HG03139 (cell line): ENCODE measurements around the gene OSTM1.
"Not testable (repeated sequence)": the region's sequence is repeated elsewhere in the genome, so short reads cannot be mapped to it uniquely, and the experiment has no call there.

Experiments
- ATAC-seq: cut with Tn5 transposase; IDR thresholded peaks from one replicate; pipeline ENCODE4 v1.9.1; 2021; ENCODE audit not compliant: unreplicated experiment

The OSTM1 gene

GRCh38 chr6:108024427-108025073, 50.0 kb downstream of the OSTM1 start:
- no peak for ATAC-seq

GRCh38 chr6:108020472-108021116, 53.9 kb downstream of the OSTM1 start:
- ATAC-seq, result no peak

GRCh38 chr6:108016283-108016682, 58.3 kb downstream of the OSTM1 start:
- not testable (repeated sequence) for ATAC-seq

GRCh38 chr6:108013787-108014439, 60.6 kb downstream of the OSTM1 start:
- no peak for ATAC-seq

GRCh38 chr6:108009894-108010293, 64.6 kb downstream of the OSTM1 start:
- ATAC-seq, result no peak

- not testable (repeated sequence) for ATAC-seq
Measured at GRCh38 chr6:108009258-108009657, 65.3 kb downstream of the OSTM1 start.

- no peak for ATAC-seq
Measured at GRCh38 chr6:108008363-108008762, 66.2 kb downstream of the OSTM1 start.

- ATAC-seq, result no peak
Measured at GRCh38 chr6:108005961-108006360, 68.6 kb downstream of the OSTM1 start.

GRCh38 chr6:108004861-108005260, 69.7 kb downstream of the OSTM1 start:
- no peak for ATAC-seq

GRCh38 chr6:108002365-108003221, 71.9 kb downstream of the OSTM1 start:
- no peak for ATAC-seq

GRCh38 chr6:108001696-108002231, 72.8 kb downstream of the OSTM1 start:
- ATAC-seq, result no peak

- not testable (repeated sequence) for ATAC-seq
Measured at GRCh38 chr6:108000259-108000658, 74.3 kb downstream of the OSTM1 start.

GRCh38 chr6:107999341-107999740, 75.2 kb downstream of the OSTM1 start:
- no peak for ATAC-seq

GRCh38 chr6:107991772-107992550, 82.6 kb downstream of the OSTM1 start:
- no peak for ATAC-seq
